HG02571 (cell line): ENCODE results near the gene TSPAN18.

ENCODE experiments used
- ATAC-seq: cut with Tn5 transposase; IDR thresholded peaks from one replicate; pipeline ENCODE4 v1.9.1; 2021; ENCODE audit warnings: mild to moderate bottlenecking, moderate library complexity; ENCODE audit not compliant: unreplicated experiment

The TSPAN18 gene

GRCh38 chr11:44950625-44951476 lies 224.1 kb downstream of the TSPAN18 start, which contains the start of gene TP53I11:
TSS of gene TP53I11 (minus strand) at chr11:44950883. CDS start at chr11:44938335, 12,548 bp downstream.
- no peak for ATAC-seq

- no peak for ATAC-seq
Measured at GRCh38 chr11:44952082-44952481, 225.3 kb downstream of the TSPAN18 start.

- ATAC-seq: no peak
Measured at GRCh38 chr11:44952500-44953260, 225.9 kb downstream of the TSPAN18 start.

- no peak for ATAC-seq
Measured at GRCh38 chr11:44954051-44954906, 227.5 kb downstream of the TSPAN18 start.

- ATAC-seq: no peak
Measured at GRCh38 chr11:44955015-44955738, 228.4 kb downstream of the TSPAN18 start.

- ATAC-seq: no peak
Measured at GRCh38 chr11:44957040-44957515, 230.3 kb downstream of the TSPAN18 start.

- no peak for ATAC-seq
Measured at GRCh38 chr11:44957776-44958564, 231.2 kb downstream of the TSPAN18 start.

GRCh38 chr11:44959064-44959463 lies 232.3 kb downstream of the TSPAN18 start:
- no peak for ATAC-seq

- no peak for ATAC-seq
Measured at GRCh38 chr11:44960200-44960845, 233.6 kb downstream of the TSPAN18 start.

GRCh38 chr11:44962464-44962863 lies 235.7 kb downstream of the TSPAN18 start:
- ATAC-seq: no peak

- ATAC-seq: no peak
Measured at GRCh38 chr11:44963136-44963535, 236.4 kb downstream of the TSPAN18 start.

GRCh38 chr11:44963948-44964347 lies 237.2 kb downstream of the TSPAN18 start:
- ATAC-seq: no peak

GRCh38 chr11:44964526-44965209 lies 237.9 kb downstream of the TSPAN18 start:
- ATAC-seq: no peak

- no peak for ATAC-seq
Measured at GRCh38 chr11:44966694-44967093, 239.9 kb downstream of the TSPAN18 start.

GRCh38 chr11:44967930-44968496 lies 241.3 kb downstream of the TSPAN18 start:
- ATAC-seq: no peak

GRCh38 chr11:44968510-44968909 lies 241.7 kb downstream of the TSPAN18 start:
- ATAC-seq: no peak

- no peak for ATAC-seq
Measured at GRCh38 chr11:44969651-44970252, 243.0 kb downstream of the TSPAN18 start.

GRCh38 chr11:44970293-44970692 lies 243.5 kb downstream of the TSPAN18 start:
- no peak for ATAC-seq
